Nasal cavity respiratory epithelium epithelial cell of viscerocranial mucosa (primary cell): ENCODE measurements around the gene CMTR1. TPM values are rescaled to one million over a fixed set of nuclear protein-coding genes. Genes with fewer than 3 reads are reported as not detected.

Source experiments
- total RNA-seq: library from RNA; depleted of rRNA; stranded (reverse); fragments of >200 nt; gene quantifications from 2 replicates; pipeline ENCODE4 v1.2.3, GENCODE V29; 2014

Gene CMTR1
- 22.9 and 27.7 TPM in 2 replicates for total RNA-seq

GRCh38 chr6:37432916-37433656 lies at the start of gene CMTR1:
CMTR1 (plus strand) TSS chr6:37433221; CDS start chr6:37435630, 2,409 bp downstream.

GRCh38 chr6:37499433-37500293 lies 66.6 kb downstream of the CMTR1 start, which contains the start of gene CCDC167:
CCDC167 (minus strand) TSS chr6:37499893; CDS start chr6:37499863, 30 bp downstream.

Other genes starting within 250 kb of the CMTR1 start
- gene TBC1D22B, start 175.4 kb upstream of the CMTR1 start, total RNA-seq, result 8.2 and 11.8 TPM in 2 replicates
- 0.68 and 1.5 TPM in 2 replicates for gene TMEM217, start 175.1 kb upstream of the CMTR1 start, total RNA-seq
- 18.8 and 32.3 TPM in 2 replicates for gene RNF8, start 79.2 kb upstream of the CMTR1 start, total RNA-seq
- 13.8 and 18.5 TPM in 2 replicates for gene CCDC167, start 66.7 kb downstream of the CMTR1 start, total RNA-seq